HCEC 1CT (cell line): ENCODE measurements around the gene CIB4.

Source experiments
- DNase-seq: peaks from one replicate; pipeline ENCODE4 v3.0.0-alpha.2; 2017

Gene CIB4

DNA sequence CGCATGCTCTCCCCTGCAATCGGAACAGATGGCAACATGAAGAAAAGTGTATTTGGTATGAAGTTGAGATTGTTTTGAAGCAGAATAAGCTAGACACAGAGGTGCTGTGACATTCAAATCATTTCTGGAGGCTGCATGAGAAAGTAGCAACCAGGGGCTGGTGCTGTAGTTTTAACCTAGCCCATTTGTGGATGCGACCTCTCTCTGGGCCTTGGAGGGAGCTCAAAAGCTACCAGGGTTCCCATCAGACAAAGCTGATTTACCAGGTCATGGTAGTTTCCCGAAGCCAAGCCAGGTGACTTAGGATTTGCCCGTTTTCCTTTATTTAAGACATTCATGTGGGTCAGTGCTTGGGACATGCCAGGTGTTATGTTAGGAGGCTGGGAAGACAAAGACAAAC, 77.5 kb downstream of the CIB4 start:
- no peak for DNase-seq

DNA sequence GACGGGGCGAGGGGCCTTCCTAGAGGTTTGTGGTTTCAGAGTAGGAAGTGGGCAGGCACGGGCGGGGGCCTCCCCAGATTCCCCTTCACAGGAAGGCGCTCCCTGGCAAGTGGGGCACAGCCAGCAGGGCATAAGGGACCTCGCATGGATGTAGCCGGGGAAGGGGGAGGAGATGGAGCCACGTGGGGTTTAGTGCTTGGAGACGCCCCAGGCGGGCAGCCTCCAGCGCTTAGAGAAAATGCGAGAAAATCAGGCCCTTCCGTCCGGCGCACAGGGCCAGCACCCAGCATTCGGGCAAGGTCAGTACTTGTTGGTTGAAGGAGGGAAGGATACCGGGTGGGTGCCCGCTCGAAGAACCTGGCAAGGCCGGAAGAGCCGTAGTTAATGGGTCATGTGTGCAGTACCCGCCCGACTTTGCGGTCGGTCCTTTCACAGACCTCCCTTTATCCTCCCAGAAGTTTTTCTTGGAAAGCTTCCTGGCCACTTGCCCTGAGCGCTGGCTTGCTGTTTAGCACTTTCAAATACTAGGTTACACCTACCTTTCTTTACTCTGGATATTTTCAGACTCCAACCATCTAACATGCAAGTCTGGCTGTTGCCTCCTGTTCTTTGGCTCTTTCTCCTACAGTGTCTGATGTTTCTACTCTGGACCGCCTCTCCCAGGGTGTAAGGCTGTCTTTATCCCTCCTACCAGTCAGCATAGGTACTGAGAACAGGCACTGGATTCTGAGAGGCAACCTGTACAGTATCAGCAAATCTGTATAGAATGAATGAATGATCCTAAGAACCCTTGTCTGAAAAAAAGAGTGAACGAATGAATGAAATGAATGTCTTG, 78.1 kb downstream of the CIB4 start:
- no peak for DNase-seq

DNA sequence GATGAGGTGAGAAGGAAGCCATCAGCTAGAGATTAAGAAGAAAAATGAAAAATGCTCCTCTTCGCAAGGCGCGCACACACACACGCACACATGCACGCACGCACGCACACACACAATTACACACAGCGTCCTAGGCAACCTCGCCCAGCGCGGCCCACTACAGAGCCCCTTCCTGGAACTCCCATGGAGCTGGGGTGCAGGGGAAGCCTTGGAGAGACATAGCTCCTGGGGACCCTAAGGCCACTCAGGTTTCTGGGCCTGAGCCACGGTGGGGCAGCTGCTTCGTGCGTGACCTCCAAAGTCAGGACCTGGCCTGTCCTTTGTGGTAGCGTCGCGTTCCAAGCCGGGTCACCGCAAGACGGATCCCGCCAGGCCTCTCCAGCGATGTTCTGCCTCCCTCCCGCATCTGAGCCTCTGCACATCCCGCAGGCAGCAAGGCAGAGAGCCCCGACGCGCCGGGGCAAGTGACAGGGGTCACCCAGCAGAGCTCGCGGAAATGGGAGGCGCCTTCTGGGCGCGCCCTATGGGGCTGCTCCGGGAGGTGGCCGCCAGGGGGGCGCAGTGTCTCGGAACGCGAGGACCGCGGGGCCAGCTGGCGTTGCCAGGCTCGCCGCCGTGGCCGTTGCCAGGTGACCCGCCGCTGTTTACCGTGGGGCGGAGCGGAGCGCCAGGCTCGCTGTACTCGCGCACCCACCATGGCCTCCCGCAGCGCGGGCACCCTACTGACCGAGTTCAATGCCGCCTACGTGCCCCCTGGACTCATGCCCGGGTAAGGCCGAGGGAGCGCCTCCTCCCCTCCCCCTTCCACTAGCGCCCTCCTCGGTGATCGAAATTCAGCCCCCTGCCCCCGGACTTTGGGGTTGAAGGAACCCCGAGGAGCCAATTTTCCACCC, 79.0 kb downstream of the CIB4 start:
- DNase-seq: no peak

DNA sequence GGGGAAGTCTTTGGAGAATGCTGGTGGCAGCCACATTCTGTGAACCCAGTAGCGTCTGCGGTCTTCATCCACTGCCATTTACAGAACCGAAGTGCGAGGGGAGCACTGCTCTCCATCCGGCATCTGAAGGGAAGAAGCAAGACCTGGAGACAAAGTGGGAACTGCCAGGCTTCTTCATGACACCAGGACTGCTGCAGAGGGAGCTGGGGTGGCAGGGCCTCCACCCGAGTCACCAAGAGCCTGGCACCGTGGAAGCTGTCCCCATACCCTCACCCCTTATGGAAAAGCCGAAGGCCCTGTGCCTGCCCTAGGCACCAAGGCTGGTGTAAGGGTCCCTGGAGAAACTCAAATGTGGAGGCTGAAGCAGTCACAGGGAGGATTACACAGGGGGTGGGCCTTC, 79.8 kb downstream of the CIB4 start:
- DNase-seq: no peak

DNA sequence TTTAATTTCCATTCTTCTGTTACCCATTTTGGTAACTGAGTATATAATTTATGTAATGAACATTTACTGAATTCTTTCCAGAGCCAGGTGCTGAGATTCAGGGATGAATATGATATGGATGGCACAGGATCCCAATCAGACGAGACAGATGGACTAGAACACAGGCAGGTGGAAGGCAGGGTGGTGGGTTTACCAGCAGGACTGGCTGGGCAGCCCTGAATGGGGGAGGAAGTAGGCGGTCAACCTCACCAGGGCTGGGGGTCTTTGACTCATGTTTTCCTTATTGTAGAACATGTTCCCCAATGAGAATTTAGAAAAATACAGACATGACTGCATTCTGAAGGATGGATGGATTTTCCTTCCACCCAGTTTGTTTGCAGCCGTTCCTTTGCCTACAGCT, 80.3 kb downstream of the CIB4 start:
- no peak for DNase-seq

DNA sequence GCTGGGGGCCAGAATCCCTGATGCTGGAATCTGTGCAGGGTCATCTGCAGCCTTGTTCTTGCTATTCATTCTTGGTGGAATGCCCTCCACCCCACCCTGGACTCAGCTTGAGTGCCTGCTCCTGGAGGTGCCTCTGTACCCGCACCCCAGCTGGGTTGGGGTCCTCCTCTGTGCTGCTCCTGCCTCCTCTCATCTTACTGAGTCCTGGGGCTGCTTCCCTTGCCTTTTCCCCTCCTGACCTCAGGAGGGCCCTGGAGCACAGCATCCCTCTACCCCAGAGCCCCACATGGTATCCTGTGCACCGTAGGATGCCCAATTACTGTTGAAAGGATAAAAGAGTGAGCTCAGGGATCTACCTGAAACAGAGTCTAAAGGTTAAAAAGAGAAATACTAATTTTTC, 81.6 kb downstream of the CIB4 start:
- no peak for DNase-seq

DNA sequence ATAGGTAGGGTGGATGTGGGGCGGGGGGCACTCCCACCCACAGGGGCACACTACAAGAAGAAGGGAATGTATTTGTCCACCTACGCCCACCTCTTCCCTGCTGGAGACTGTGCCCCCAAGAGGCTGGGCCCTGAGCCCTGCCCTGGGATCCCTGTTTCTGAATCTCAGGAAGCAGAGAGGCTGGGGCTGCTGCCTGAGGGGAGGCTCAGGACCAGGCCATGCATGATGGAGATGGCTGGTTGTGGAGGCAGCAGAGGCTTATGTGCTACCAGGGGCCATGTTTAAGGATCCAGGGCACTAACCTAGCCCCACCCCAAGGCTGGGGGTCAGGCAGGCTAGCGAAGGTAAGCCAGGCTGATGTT, 82.1 kb downstream of the CIB4 start:
- no peak for DNase-seq

DNA sequence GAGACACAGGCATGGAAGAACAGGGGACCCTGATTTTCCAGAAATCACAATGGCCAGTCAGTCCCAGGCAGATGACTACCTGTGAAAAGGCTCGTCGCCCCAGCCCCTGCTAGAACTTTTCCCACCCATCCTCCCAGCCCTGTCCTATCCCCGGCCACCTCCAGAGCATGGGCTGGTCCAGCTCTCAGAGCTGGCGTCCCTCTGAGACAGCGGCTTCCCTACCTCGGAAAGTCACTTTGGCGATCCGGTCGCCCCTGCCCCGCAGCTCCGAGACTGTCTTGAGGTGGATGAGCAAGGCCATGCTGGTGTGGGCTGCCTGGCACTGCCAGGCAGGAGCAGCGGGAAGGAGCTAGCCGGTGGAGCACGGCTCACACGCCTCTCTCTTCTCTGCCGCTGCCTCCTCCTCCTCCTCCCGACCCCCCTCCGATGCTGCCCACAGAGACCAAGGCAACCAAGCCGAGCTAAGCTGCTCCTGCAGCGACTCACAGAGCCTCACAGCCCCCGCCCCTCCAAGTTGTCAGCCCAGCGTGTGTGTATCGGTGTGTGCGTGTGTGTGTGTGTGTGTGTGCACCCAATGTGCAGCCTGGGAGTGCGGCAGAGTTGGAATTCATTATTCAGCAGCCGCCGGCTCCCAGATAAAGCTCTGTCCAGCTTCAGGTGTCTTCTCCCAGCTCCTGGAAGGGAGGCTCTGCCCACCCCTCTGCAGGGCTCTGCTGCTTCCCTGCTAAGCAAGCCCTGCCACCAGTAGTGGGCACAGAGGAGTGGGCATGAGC, 82.7 kb downstream of the CIB4 start:
- no peak for DNase-seq

DNA sequence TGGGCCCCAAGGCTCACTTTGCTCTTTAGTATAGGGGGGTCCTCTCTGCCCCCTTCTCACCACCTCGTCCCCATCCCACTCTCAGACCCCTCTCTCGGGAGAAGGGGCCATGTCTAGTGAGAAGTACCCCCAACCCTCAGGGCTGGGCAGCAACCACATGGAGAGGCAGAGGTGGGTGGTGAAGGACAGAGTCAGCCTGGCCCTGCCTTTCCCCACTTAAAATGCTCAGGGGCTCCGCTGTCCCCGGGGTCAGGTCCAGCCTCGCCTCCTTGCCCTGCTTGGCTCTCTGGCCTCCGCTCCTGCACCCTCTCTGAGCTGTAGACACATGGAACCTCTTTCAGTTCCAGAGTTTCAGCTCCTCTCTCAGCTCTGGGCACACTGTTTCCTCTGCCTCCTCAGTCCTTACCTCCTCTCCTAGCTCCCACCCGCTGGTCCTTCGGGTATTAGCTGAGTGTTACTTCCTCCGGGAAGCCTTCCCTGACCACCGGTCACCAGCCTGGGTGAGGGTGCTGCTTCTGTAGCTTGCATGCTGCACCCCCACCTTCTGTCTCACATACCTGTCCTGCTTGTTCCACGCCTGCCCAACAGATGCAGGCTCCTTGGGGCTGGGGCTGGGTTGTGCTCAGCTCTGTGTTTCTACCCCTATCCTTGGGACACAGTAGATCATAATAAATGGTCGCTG, 83.8 kb downstream of the CIB4 start:
- DNase-seq: no peak

DNA sequence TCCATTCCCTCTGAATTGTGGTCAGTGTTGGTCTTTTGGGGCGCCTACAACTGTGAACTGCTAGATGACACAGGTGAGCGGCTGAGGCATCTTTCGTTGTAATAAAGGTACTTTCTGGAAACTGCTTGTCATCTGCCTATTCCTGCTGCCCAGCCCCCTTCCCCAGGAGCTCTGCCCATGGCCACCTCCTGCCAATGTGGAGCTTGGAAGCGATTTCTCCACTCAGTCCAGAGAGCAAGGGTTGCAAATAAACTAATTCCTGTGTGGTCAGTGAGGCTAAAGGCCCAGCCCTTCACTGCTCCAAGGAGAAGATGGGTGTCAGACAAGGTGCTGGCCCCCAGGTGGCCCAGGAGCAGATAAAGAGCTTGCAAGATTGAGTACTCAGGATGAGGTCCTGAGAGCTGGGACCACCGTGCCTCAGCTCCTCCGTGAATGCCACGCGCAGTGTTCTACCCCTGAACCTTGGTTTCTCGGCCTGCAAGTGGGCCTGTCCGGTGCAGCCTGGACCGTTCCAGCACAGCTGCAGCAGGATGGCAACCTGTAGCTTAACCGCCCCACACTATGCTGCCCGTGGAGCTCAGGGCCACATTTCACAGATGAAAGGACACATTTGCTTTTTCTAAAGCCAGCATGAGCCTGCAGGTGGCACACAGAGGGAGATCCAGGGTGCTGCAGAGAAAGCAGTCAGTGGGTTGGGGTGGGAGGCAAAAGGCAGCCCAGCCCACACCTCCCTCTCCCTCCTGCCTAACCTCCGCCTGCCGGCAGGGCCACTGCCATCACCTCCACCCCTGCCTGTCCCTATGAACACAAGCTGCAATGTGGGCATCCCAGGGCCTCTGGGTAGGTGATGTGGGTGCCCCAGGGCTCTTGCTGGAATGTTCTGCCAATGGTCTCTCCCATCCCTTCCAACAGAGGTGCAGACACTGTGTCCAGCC, 84.6 kb downstream of the CIB4 start:
- DNase-seq: no peak

DNA sequence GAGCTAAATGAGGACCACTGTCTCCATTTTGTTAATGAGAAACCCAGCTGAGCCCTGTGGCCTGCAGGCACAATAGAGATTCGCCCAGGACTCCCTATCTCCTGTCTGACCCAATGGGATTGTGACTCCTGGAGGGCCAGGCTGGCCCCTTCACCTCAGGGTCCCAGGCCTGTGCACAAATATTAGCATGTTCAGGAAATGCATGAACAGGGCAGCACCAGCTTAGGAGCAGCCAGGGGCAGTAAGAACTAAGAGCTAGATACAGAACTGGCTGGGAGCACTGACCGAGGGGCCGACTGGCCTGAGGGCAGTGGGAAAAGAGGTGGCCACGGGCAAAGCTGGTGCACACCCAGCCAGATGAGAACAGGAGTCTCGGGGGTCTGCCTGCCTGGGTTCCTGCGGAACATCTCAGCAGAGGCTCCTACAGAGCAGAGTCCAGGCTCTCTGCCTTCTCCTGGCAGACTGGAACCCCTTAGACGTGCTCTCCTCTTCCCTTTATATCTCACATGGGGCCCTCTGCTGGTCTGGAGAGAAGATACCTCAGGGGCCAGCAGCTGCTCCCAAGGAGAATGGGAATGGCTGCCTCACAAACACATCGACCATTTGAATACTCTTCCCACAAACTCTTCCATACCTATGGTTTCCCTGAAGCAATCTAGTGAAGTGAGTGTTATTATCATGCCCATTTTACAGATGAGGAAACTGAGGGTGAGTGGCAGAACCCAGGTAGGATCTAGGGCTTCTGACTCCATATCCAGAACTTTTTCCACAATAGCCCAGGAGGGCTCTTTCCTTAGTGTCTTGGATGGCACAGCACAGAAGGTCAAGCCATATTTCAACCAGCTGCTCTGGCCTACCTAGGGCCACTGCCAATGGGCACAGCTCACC, 85.7 kb downstream of the CIB4 start:
- DNase-seq: peak; percentile 20

DNA sequence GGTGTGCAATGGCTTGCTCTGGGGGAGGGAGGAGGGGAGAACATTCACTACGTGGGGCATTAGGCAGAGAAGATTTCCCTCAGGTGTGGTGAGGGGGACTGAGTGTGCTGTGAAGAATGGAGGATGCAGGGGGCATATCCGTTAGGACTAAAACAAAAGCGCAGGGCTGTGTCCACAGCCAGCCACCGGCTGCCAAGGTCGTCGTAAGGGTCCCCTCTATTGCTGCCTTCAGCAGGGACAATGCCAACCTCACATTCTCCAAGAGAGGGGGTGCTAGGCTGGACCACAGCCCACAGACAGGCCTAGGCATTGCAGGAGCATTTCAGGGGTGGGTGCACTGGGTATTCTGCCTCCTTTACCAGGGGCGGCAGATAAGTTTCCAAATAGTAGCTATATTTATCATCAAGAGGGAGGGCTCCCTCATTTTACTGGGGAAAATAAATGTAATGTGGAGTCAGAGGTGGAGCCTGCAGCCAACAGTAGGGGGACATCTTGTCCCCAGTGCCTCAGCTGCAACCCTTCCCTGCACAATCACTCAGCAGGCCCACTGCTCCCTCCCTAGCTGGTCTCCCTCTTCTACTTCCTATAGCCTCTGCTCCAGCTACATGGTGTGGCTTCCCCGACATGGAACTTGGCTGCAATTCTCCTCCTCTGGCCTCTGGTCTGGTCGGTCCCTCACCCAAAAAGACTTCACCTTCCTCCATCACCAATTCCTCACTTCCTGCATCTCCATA, 88.4 kb downstream of the CIB4 start:
- DNase-seq: no peak

DNA sequence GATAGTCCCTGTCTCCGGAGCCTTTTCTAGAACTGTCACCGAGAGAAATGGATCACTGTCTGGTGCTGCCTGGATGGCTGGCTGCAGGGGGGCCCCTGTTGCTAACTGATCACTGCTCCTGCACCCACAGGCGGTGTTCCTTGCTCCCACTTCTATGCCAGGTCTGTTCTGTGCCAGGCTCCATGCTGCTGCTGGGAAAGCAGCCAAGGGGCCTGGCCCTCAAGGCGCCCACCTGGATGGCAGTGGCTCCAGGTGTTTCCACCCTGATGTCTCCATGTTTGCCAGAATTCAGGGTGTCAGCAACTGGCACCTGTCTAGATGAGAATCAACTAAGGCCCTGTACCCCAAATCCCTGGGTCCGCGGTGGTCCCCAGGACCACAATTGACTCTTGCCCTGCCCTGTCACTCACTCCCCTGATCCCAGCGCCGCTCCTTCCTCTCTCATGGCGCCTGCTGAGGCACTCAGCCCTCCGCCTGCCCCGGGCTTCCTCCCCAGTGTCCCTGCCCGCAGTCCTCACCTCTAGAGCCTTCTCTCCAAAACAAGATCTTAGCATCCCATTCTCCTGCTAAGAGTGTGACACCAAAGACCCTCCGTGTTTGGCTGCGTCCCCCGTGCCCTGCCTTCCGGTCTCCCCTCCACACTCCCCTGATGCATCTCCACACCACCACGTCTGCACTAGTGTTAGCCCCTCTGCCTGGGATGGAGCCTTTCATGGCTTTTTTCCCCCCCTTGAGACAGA, 90.7 kb downstream of the CIB4 start:
- DNase-seq: no peak

DNA sequence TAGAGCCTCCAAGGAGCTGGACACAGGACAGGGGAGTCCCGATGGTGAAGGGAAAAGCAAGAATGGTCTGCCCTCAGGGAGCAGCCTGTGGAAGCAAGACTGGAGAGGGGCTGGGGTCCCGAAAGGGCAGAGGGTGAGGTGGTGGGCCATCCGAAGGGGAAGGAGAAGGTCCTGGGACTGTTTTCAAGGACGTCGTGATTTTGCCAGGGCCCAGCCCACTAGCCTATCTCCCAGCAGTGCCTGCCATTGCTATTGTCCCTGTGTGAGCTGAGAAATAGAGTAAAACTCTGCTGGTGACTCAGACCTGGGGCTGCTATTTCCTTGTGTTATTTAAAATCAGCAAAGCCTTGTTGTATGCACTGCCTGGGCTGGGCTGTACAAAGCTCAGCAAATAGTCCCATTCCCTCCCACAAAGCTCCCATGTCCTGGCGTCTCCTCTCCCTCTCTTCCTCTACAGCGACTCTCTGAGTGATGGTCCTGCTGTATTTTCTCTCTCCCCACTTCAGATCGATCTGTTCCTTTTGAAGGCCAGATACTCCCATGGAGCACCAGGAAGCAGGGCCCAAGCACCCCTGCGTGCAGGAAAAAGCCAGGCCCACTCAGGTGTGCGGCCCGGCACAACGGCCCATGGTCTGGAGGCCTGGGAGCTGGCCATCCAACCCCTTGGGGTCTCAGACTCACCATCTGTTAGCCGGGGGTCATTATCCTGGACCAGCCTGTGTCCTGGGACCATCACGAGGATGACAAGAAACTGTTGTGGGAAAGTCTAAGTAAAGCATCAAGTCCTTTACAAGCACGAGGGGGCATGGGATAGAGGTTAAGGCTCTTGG, 98.3 kb downstream of the CIB4 start:
- no peak for DNase-seq

DNA sequence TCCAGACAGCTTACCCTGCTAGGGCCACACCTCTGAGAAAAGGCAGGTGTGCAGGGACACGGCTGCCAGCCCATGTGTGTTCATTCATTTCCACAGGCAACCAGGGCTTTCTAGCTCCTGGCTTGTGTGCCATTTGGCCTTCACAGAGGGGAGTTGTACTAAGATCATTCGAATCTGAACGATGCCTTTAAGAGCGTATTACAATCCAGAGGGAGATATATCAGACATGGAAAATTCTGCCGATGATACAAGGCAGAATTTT, 99.0 kb downstream of the CIB4 start:
- no peak for DNase-seq

DNA sequence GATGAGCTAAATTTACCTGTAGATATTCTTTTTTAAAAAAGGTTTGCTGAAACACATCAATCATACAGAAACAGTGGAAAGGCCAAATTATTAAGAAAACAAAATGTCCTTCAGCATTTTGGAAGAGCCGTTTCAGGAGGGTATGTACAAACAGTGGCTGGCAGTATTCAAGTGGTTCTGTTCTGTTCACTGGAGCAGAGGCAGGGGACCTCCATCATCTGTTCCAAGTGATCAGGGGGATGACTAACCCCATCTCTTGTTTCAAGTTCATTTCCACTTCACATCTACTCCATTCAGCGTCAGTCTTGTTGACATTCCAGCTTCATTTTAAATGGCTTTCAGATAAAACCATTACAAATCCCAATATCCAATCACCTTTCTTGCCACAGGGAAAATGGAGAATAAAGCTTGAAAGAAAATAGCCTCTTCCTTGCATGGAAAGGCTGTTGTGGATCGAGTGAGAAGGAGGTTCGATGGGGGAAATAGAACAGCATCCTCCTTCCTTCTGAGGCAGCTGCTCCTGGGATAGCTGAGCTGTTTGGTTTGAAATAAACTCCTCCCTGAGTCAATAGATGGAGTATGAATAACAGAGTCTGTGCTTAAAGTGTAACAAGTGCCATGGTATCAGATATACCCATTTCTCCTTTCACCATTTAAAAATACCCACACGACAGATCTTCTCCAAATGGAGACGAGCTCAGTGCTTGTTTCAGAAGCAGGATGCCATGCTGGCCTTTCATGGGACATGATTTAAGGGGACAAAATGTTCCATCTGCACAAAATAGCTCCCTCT, 99.6 kb downstream of the CIB4 start:
- DNase-seq: no peak

DNA sequence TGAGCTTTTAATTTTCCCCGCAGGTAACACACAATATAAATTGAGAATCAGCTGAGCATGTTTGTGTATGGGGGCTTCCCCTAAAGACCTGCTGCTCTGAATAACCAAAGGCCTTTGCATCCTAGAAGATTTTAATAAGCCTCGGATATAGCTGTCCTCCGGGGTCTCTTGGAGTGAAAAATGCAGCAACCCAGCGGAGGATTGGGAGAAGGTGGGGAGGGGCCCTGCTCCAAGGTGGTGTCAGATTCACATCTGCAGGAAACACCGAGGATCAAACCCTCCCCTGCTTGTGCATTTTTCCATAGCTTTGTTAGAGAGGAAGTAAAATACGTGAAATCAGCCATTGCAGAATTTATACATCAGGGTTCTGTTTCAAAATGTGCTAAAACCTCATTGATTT, 100.2 kb downstream of the CIB4 start:
- no peak for DNase-seq

DNA sequence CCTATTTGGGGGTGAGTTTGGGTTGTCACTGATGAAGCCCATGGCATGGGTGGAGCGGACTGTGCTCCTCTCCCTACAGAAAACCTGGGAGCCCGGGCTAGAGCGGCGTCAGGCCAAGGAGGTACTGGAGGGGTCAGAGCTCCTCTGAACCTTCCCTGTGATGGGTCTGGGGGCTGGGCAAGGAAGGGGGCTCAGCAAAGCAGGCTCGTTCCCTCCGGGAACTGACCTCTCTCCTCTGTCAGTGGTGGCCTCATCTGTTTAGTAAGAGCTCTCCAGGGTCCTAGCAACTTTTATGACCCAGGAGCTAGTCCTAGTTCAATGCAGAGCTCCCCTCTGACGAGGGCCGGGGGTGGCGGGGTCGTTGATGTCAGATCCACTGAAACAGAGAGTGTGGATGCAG, 100.9 kb downstream of the CIB4 start:
- DNase-seq: no peak
